ENCODE data around the gene CHST8. TPM values are rescaled to one million over a fixed set of nuclear protein-coding genes. Genes with fewer than 3 reads are reported as not detected.

Gene CHST8
- total RNA-seq, 4 donors from 2014 or later = 0.39 to 4.4 (median 0.96) TPM

DNA sequence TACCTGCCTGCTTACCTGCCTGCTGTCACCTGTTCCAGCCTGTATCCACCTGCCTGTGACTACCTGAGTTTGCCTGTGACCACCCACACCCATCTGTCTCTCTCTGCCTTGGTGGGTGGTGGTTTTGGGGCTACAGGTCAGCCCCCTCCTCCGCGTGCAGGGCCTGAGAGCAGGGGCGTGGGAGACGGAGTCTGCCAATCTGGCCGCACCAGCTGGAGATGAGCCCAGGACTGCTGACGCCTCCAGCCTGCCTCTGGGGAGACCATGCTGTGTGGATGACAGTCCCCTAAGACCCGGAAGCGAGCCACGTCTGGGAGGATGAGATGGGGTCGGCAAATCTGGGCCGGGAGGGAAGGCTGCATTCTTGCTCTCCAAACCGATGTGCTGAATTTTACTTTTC is 159.0 kb downstream of the CHST8 start:
- H3K27me3 ChIP-seq = peaks cover 0 to 42% of the 10 kb centered on the region in 2 donors
- H3K36me3 ChIP-seq = no peaks in the 10 kb centered on the region
- no peaks in the 10 kb centered on the region for H3K9me3 ChIP-seq
- no peak for DNase-seq (ENCODE audit: low spot score in 2 of 2)
- no peak overlapping the region for H3K4me3 ChIP-seq
- H3K4me1 ChIP-seq = peaks cover 0 to 14% (median 2%) of the 10 kb centered on the region in 4 donors
- no peak overlapping the region for H3K27ac ChIP-seq
- WGBS, 2 donors = 40 to 45% methylated on average over 9 to 12 of the region's 12 CpGs
- no peak for TF ChIP-seq POLR2A (IDR thresholded peaks at IDR 0.05)
- TF ChIP-seq, protein P1, sequence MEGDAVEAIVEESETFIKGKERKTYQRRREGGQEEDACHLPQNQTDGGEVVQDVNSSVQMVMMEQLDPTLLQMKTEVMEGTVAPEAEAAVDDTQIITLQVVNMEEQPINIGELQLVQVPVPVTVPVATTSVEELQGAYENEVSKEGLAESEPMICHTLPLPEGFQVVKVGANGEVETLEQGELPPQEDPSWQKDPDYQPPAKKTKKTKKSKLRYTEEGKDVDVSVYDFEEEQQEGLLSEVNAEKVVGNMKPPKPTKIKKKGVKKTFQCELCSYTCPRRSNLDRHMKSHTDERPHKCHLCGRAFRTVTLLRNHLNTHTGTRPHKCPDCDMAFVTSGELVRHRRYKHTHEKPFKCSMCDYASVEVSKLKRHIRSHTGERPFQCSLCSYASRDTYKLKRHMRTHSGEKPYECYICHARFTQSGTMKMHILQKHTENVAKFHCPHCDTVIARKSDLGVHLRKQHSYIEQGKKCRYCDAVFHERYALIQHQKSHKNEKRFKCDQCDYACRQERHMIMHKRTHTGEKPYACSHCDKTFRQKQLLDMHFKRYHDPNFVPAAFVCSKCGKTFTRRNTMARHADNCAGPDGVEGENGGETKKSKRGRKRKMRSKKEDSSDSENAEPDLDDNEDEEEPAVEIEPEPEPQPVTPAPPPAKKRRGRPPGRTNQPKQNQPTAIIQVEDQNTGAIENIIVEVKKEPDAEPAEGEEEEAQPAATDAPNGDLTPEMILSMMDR (IDR thresholded peaks at IDR 0.05) = no peak
- TF ChIP-seq EP300 (IDR thresholded peaks at IDR 0.05) = no peak

DNA sequence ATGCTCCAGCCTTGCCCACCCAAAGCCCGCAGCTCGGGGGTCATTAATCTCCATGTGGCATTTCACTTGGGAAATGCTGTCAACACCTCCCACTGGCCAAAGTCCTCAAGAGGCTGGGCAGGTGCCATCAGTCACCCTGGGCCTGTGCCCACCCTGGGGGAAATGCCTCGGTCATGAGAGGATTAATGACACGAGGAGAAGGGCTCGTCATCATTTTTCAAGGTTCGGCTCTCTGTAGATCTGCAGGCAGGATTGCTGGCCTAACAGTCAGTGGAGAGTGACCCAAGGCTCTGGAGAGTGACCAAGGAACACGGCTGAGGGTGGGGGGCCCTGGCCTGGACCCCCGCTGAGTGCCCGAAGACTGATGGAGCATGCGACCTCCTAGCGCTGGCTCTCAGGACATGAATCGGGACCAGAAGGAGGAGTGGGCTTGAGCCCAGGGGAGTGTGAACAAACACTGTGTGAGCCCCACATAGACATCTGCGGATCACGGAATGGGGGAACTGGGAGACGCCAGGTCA is 159.7 kb downstream of the CHST8 start:
- peaks cover 0 to 14% (median 2%) of the 10 kb centered on the region in 4 donors for H3K4me1 ChIP-seq
- H3K9me3 ChIP-seq = no peaks in the 10 kb centered on the region
- no peak for DNase-seq (ENCODE audit: low spot score in 2 of 2)
- no peak for TF ChIP-seq POLR2A (IDR thresholded peaks at IDR 0.05)
- TF ChIP-seq EP300 (IDR thresholded peaks at IDR 0.05) = no peak
- TF ChIP-seq, protein P1 (IDR thresholded peaks at IDR 0.05) = no peak
- peaks cover 0 to 41% of the 10 kb centered on the region in 2 donors for H3K27me3 ChIP-seq
- H3K27ac ChIP-seq = no peak overlapping the region
- 82 to 83% methylated on average over 15 of the region's 15 CpGs for WGBS, 2 donors
- H3K4me3 ChIP-seq = no peak overlapping the region
- H3K36me3 ChIP-seq = no peaks in the 10 kb centered on the region

DNA sequence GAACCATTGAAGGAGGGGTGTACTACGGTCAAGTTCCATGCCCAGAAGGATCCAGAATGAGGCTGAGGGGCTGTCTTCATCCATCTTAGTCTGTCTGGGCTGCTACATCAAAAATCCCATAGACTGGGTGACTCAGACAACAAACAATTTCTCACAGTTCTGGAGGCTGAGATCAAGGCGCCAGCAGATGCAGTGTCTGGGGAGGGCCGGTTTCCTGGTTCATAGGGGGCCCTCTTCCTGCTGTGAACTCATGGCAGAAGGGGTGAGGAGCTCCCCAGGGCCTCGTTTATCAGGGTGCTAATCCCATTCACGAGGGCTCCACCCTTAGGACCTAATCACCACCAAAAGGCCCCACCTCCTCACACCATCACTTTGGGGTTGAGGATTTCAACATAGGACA is 160.2 kb downstream of the CHST8 start:
- Histone ChIP-seq H3K4me3 (no peak overlapping the region), H3K4me1 (peaks cover 0 to 14% (median 2%) of the 10 kb centered on the region in 4 donors), H3K9me3 (no peaks in the 10 kb centered on the region), H3K36me3 (no peaks in the 10 kb centered on the region), H3K27ac (no peak overlapping the region), H3K27me3 (peaks cover 0 to 36% of the 10 kb centered on the region in 2 donors)
- 36 to 54% methylated on average over 5 of the region's 5 CpGs for WGBS, 2 donors
- no peak for DNase-seq (ENCODE audit: low spot score in 2 of 2)
- TF ChIP-seq POLR2A (IDR thresholded peaks at IDR 0.05) (no peak), EP300 (IDR thresholded peaks at IDR 0.05) (no peak)
- TF ChIP-seq, protein P1 (IDR thresholded peaks at IDR 0.05) = no peak

DNA sequence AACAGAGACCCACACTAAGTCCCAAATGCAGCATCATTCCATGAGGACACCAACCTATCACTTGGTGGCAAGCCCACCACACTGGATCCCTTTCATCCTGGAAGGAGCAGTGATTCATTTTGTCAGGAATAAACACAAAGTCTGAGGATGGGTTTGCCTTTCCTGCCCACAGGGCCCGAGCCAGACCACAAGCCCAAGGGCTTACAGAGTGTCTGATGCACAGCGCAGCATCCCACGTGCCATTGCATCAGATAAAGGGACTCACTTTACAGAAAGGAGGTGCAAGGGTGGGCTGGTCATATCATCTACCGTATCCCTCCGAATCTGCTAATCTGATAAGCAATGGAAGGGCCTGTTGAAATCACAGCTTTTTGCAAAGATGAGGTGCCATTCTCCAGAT is 162.7 kb downstream of the CHST8 start:
- no peak for DNase-seq (ENCODE audit: low spot score in 2 of 2)
- Histone ChIP-seq H3K36me3 (no peaks in the 10 kb centered on the region), H3K9me3 (no peaks in the 10 kb centered on the region), H3K27me3 (peaks cover 0 to 16% of the 10 kb centered on the region in 2 donors), H3K4me3 (no peak overlapping the region), H3K27ac (no peak overlapping the region), H3K4me1 (no peaks in the 10 kb centered on the region)
- TF ChIP-seq POLR2A (IDR thresholded peaks at IDR 0.05) (no peak), EP300 (IDR thresholded peaks at IDR 0.05) (no peak)
- TF ChIP-seq, protein P1 (IDR thresholded peaks at IDR 0.05) = no peak
- WGBS, 2 donors = 84 to 88% methylated on average over 5 of the region's 5 CpGs

DNA sequence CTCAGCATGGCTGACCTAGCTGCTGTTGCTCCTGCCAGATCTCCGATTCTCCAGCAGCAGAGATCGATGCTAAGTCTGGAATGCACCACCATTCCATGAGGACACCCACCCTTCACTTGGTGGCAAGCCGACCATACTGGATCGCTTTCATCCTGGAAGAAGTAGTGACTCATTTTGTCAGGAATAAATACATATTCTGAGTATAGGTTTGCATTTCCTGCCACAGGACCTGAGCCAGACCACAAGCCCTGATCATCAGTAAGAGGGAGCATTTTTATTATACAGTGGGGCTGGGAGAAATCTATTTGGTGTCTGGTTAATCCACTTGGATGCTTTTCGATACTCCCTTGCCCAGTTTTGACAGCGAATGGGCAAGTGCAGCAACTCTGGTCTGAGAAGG is 164.0 kb downstream of the CHST8 start:
- Histone ChIP-seq H3K27me3 (peaks cover 0 to 3% of the 10 kb centered on the region in 2 donors), H3K4me3 (no peak overlapping the region)
- WGBS, 2 donors = 81 to 85% methylated on average over 6 of the region's 6 CpGs

More for the DNA sequence above, 164.0 kb downstream of the CHST8 start:
- no peak overlapping the region for H3K27ac ChIP-seq
- DNase-seq (ENCODE audit: low spot score in 2 of 2) = no peak
- H3K4me1 ChIP-seq = no peaks in the 10 kb centered on the region
- no peak for TF ChIP-seq POLR2A (IDR thresholded peaks at IDR 0.05)
- TF ChIP-seq, protein P1 (IDR thresholded peaks at IDR 0.05) = no peak
- TF ChIP-seq EP300 (IDR thresholded peaks at IDR 0.05) = no peak
- no peaks in the 10 kb centered on the region for H3K9me3 ChIP-seq
- no peaks in the 10 kb centered on the region for H3K36me3 ChIP-seq
